OCI-LY1 (cell line): ENCODE results near the gene PCDHGA1.
"Not testable (repeated sequence)": the region's sequence is repeated elsewhere in the genome, so short reads cannot be mapped to it uniquely, and the experiment has no call there.

Source experiments
- H2AFZ ChIP-seq: fragments of 200-600 bp; sonication (generic), shearing (Covaris generic); 2 replicates; pipeline ENCODE4 v1.6.0; 2014; ENCODE audit warnings: antibody characterized with exemption, mild to moderate bottlenecking, low read length
- H3F3A ChIP-seq: fragments of 200-600 bp; sonication (generic), shearing (Covaris generic); 2 replicates; pipeline ENCODE4 v1.6.0; 2014; ENCODE audit warnings: mild to moderate bottlenecking, antibody characterized with exemption, low read length, moderate library complexity; ENCODE audit not compliant: insufficient read depth
- H3K27ac ChIP-seq: fragments of 200-600 bp; sonication (generic); 2 replicates; pipeline ENCODE4 v1.5.1; 2014; ENCODE audit warnings: low read length, mixed run types, mild to moderate bottlenecking, low read depth; ENCODE audit not compliant: poor library complexity, severe bottlenecking
- H3K27me3 ChIP-seq: fragments of 200-600 bp; sonication (generic); 2 replicates; pipeline ENCODE4 v1.6.0; 2014; ENCODE audit warnings: antibody characterized with exemption, mild to moderate bottlenecking, low read length, moderate library complexity; ENCODE audit not compliant: insufficient read depth
- H3K36me3 ChIP-seq: fragments of 200-600 bp; sonication (generic); 2 replicates; pipeline ENCODE4 v1.6.1; 2014; ENCODE audit warnings: mild to moderate bottlenecking, antibody characterized with exemption, low read length, moderate library complexity, mixed read lengths; ENCODE audit not compliant: insufficient read depth
- H3K4me1 ChIP-seq: fragments of 200-600 bp; sonication (generic); 2 replicates; pipeline ENCODE4 v1.5.1; 2014; ENCODE audit warnings: mild to moderate bottlenecking, low read length, moderate library complexity; ENCODE audit not compliant: insufficient read depth, severe bottlenecking
- H3K4me2 ChIP-seq: fragments of 200-600 bp; sonication (generic), shearing (Covaris generic); 2 replicates; pipeline ENCODE4 v1.6.1; 2014; ENCODE audit warnings: low read length
- H3K4me3 ChIP-seq: fragments of 200-600 bp; sonication (generic); 2 replicates; pipeline ENCODE4 v1.5.1; 2014; ENCODE audit warnings: low read length, low read depth, mild to moderate bottlenecking, mixed read lengths; ENCODE audit not compliant: poor library complexity, severe bottlenecking
- H3K79me2 ChIP-seq: fragments of 200-600 bp; shearing (Covaris generic); 2 replicates; pipeline ENCODE4 v1.6.1; 2016; ENCODE audit warnings: mixed run types, low read length, mixed read lengths; ENCODE audit not compliant: insufficient read depth
- H3K9ac ChIP-seq: fragments of 200-600 bp; sonication (generic), shearing (Covaris generic); 2 replicates; pipeline ENCODE4 v1.6.1; 2014; ENCODE audit warnings: mild to moderate bottlenecking, low read length, mixed read lengths
- H3K9me2 ChIP-seq: fragments of 200-600 bp; sonication (generic), shearing (Covaris generic); 2 replicates; pipeline ENCODE4 v1.6.1; 2014; ENCODE audit warnings: low read depth, mild to moderate bottlenecking, low read length, mixed read lengths
- H3K9me3 ChIP-seq: fragments of 200-600 bp; shearing (Covaris generic); 2 replicates; pipeline ENCODE4 v1.6.1; 2014; ENCODE audit warnings: low read length, mixed read lengths
- H4K20me1 ChIP-seq: fragments of 200-600 bp; sonication (generic), shearing (Covaris generic); 2 replicates; pipeline ENCODE4 v1.6.0; 2016; ENCODE audit warnings: mild to moderate bottlenecking, low read length; ENCODE audit not compliant: insufficient read depth
- EZH2 ChIP-seq: fragments of 200-600 bp; sonication (generic), shearing (Covaris generic); IDR thresholded peaks from 2 replicates; pipeline ENCODE4 v1.8.0; 2017; ENCODE audit warnings: borderline replicate concordance, mixed run types, mild to moderate bottlenecking, antibody characterized with exemption, low read length, moderate library complexity, mixed read lengths
- TF ChIP-seq, protein P1 (sequence below): fragments of 200-600 bp; sonication (generic), shearing (Covaris generic); IDR thresholded peaks from 2 replicates; pipeline ENCODE4 v1.5.1; 2017; ENCODE audit warnings: mild to moderate bottlenecking, antibody characterized with exemption, low read length, moderate library complexity, mixed read lengths

PCDHGA1 gene

DNA sequence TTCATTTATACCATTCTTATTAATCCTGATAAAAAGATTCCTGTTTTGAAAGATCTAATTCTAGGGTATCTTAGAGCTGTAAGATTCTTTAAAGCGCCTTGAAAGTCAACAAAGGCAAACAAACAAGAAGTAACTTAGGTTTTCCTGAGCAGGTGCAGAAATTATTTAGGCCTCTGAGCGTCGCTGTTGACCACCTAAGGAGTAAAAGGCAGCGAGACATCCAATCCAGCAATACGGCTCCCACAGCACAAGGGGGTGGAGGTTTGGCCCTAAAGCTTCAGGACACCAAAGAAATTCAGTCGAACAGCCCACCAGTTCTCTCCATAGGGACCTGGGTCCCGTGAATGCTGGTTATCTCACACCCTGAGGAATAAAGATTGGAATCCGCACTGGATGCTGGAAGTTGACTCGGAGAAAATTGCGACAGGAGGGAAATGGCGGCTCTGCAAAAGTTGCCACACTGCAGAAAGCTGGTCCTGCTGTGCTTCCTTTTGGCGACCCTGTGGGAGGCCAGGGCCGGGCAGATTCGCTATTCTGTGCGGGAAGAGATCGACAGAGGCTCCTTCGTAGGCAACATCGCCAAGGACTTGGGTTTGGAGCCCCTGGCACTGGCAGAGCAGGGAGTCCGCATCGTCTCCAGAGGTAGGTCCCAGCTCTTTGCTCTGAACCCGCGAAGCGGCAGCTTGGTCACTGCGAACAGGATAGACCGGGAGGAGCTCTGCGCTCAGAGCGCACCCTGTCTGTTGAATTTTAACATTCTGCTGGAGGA is 8.4 kb downstream of the PCDHGA1 start, which contains the start of gene PCDHGA2:
Gene PCDHGA2 (plus strand): TSS at position 223 of the 769 bp plus-strand sequence.
- H3K9ac ChIP-seq: no peak within 1 kb of the TSS
- no peaks in the 10 kb centered on the region for H3K79me2 ChIP-seq
- no peak within 1 kb of the TSS for H3K27ac ChIP-seq
- H3F3A ChIP-seq: no peaks in the 10 kb centered on the region
- H3K27me3 ChIP-seq: no peaks in the 10 kb centered on the region
- TF ChIP-seq, protein P1, sequence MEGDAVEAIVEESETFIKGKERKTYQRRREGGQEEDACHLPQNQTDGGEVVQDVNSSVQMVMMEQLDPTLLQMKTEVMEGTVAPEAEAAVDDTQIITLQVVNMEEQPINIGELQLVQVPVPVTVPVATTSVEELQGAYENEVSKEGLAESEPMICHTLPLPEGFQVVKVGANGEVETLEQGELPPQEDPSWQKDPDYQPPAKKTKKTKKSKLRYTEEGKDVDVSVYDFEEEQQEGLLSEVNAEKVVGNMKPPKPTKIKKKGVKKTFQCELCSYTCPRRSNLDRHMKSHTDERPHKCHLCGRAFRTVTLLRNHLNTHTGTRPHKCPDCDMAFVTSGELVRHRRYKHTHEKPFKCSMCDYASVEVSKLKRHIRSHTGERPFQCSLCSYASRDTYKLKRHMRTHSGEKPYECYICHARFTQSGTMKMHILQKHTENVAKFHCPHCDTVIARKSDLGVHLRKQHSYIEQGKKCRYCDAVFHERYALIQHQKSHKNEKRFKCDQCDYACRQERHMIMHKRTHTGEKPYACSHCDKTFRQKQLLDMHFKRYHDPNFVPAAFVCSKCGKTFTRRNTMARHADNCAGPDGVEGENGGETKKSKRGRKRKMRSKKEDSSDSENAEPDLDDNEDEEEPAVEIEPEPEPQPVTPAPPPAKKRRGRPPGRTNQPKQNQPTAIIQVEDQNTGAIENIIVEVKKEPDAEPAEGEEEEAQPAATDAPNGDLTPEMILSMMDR: peak; percentile 40; the same call in 1 of the 2 replicates
- no peak for TF ChIP-seq EZH2
- no peak within 1 kb of the TSS for H2AFZ ChIP-seq
- peaks cover 6% of the 10 kb centered on the region for H3K4me1 ChIP-seq
- no peaks in the 10 kb centered on the region for H3K36me3 ChIP-seq
- no peak within 1 kb of the TSS for H3K4me2 ChIP-seq
- H3K9me3 ChIP-seq: peaks cover 39% of the 10 kb centered on the region
- no peaks in the 10 kb centered on the region for H3K9me2 ChIP-seq
- H4K20me1 ChIP-seq: no peaks in the 10 kb centered on the region
- no peak within 1 kb of the TSS for H3K4me3 ChIP-seq

DNA sequence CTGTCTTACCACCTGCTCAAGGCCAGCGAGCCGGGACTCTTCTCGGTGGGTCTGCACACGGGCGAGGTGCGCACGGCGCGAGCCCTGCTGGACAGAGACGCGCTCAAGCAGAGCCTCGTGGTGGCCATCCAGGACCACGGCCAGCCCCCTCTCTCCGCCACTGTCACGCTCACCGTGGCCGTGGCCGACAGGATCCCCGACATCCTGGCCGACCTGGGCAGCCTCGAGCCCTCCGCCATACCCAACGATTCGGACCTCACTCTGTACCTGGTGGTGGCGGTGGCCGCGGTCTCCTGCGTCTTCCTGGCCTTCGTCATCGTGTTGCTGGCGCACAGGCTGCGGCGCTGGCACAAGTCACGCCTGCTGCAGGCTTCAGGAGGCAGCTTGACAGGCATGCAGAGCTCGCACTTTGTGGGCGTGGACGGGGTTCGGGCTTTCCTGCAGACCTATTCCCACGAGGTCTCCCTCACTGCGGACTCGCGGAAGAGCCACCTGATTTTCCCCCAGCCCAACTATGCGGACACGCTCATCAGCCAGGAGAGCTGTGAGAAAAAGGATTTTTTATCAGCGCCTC is 10.6 kb downstream of the PCDHGA1 start:
- not testable (repeated sequence) for H3F3A ChIP-seq, H3K27me3 ChIP-seq, H2AFZ ChIP-seq, H3K27ac ChIP-seq, H3K9ac ChIP-seq, H3K9me2 ChIP-seq, H3K4me3 ChIP-seq, H4K20me1 ChIP-seq, H3K79me2 ChIP-seq, H3K4me2 ChIP-seq, H3K36me3 ChIP-seq, H3K4me1 ChIP-seq
- peaks cover 34% of the 10 kb centered on the region for H3K9me3 ChIP-seq

DNA sequence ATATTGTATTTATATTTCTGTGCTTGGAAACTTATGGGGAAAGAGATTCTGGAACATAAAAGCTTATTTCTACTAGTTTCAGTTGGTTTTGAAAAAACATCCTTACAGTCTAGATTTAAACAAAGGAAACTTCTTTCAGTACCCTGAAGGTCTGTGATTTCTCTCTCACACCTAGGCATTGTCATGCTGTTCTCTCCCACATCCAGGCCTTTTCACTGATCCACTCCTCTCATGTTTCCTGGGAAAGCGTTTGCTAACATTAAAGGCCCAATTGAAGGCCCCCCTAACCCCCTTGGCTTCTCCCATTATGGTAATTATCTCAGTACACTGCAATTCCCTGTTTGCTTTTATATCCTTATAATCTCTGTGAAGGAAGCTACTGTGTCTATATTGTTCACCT is 12.5 kb downstream of the PCDHGA1 start:
- Histone ChIP-seq H3K9ac (no peak overlapping the region), H4K20me1 (no peaks in the 10 kb centered on the region), H3F3A (no peaks in the 10 kb centered on the region), H2AFZ (no peak overlapping the region), H3K79me2 (no peaks in the 10 kb centered on the region), H3K4me2 (no peak overlapping the region), H3K36me3 (no peaks in the 10 kb centered on the region), H3K9me2 (no peaks in the 10 kb centered on the region), H3K4me3 (no peak overlapping the region), H3K27ac (no peak overlapping the region), H3K4me1 (no peaks in the 10 kb centered on the region), H3K9me3 (peaks cover 30% of the 10 kb centered on the region), H3K27me3 (no peaks in the 10 kb centered on the region)
- TF ChIP-seq EZH2: no peak
- TF ChIP-seq, protein P1: no peak
